Endothelial cell of umbilical vein (primary cell): ENCODE measurements around the gene FOXJ3. TPM values are rescaled to one million over a fixed set of nuclear protein-coding genes. Genes with fewer than 3 reads are reported as not detected.

Source experiments
- BruUV-seq: library from RNA; stranded (reverse); fragments of 400-500 nt; replicated peaks from 2 replicates; lab custom pipeline; 2021; lab: Mats Ljungman, UMichigan
- CTCF ChIA-PET: fragments of 300-600, 350-600 bp; sonication (Branson Sonifier 250); formaldehyde crosslinking; loops from one replicate; lab custom pipeline; 2021; ENCODE audit warnings: antibody characterized with exemption, inconsistent platforms; lab: Charles Lee
- POLR2A ChIA-PET: fragments of 300-600, 350-600 bp; sonication (Branson Sonifier 250); formaldehyde crosslinking; loops from one replicate; lab custom pipeline; 2021; ENCODE audit warnings: antibody characterized with exemption, inconsistent platforms; lab: Charles Lee
- DNase-seq: peaks from one replicate; pipeline ENCODE4 v3.0.0-alpha.2; 2011; ENCODE audit warnings: low read depth, low spot score
- FAIRE-seq: peaks from 2 replicates; lab custom pipeline; 2011; peaks lifted over from hg19 to GRCh38; lab: Jason Lieb, UNC
- H2AFZ ChIP-seq: 2 replicates; pipeline ENCODE4 v1.6.0; 2012; ENCODE audit warnings: low read depth, low read length, control low read depth, inconsistent platforms
- H3K27ac ChIP-seq: 2 replicates; pipeline ENCODE4 v1.5.1; 2011; ENCODE audit warnings: low read depth, mild to moderate bottlenecking, control low read depth, low read length, moderate library complexity; ENCODE audit not compliant: insufficient read depth
- H3K27me3 ChIP-seq, 2 experiments: 2 replicates each; pipeline versions ENCODE4 v1.6.0 to v1.6.1; 2011; ENCODE audit warnings: low read length in 2 of 2, mixed read lengths in 1 of 2; ENCODE audit not compliant: control insufficient read depth in 2 of 2, insufficient read depth in 2 of 2
- H3K36me3 ChIP-seq, 2 experiments: 2 replicates in 1 of 2; 3 replicates in 1 of 2; pipeline ENCODE4 v1.5.1; 2011; ENCODE audit warnings: low read length in 2 of 2, mild to moderate bottlenecking in 1 of 2, moderate library complexity in 1 of 2; ENCODE audit not compliant: control insufficient read depth in 2 of 2, insufficient read depth in 2 of 2; ENCODE audit errors: extremely low read depth in 1 of 2
- H3K4me1 ChIP-seq: 3 replicates; pipeline ENCODE4 v1.5.1; 2011; ENCODE audit warnings: mild to moderate bottlenecking, low read length; ENCODE audit not compliant: control insufficient read depth, insufficient read depth; ENCODE audit errors: extremely low read depth
- H3K4me2 ChIP-seq: 2 replicates; pipeline ENCODE4 v1.6.1; 2011; ENCODE audit warnings: low read length, control low read depth, mixed read lengths; ENCODE audit not compliant: insufficient read depth
- H3K4me3 ChIP-seq, 3 experiments: fragments of 200-600 bp in 1 of 3; sonication (generic), shearing (Covaris generic) in 1 of 3; replicated peaks in 1 of 3; 2 replicates each; pipeline ENCODE4 v1.5.1; 2011 to 2016; ENCODE audit warnings: control low read depth in 3 of 3, low read length in 3 of 3, mild to moderate bottlenecking in 2 of 3, inconsistent platforms in 1 of 3, low read depth in 1 of 3, moderate library complexity in 1 of 3; ENCODE audit not compliant: insufficient read depth in 1 of 3
- H3K79me2 ChIP-seq: 2 replicates; pipeline ENCODE4 v1.6.0; 2012; ENCODE audit warnings: low read length, inconsistent platforms; ENCODE audit not compliant: control insufficient read depth, insufficient read depth
- H3K9ac ChIP-seq: replicated peaks from 2 replicates; pipeline ENCODE3; 2011; ENCODE audit warnings: low read length, control low read depth; ENCODE audit not compliant: insufficient read depth; ENCODE audit errors: extremely low read depth
- H3K9me1 ChIP-seq: replicated peaks from 3 replicates; pipeline ENCODE4 v1.6.0; 2011; ENCODE audit warnings: mild to moderate bottlenecking, low read length; ENCODE audit not compliant: control insufficient read depth, insufficient read depth; ENCODE audit errors: extremely low read depth
- H3K9me3 ChIP-seq: replicated peaks from 2 replicates; pipeline ENCODE4 v1.5.1; 2012; ENCODE audit warnings: low read length, inconsistent platforms; ENCODE audit not compliant: control insufficient read depth, insufficient read depth
- H4K20me1 ChIP-seq: replicated peaks from 2 replicates; pipeline ENCODE3; 2011; ENCODE audit warnings: mild to moderate bottlenecking, low read length; ENCODE audit not compliant: control insufficient read depth, insufficient read depth; ENCODE audit errors: extremely low read depth
- CTCF ChIP-seq, 2 donors: IDR thresholded peaks; 1 replicate in 1 of 2; 2 replicates in 1 of 2; pipeline ENCODE4 v1.5.1; 2011; ENCODE audit warnings: low read length in 2 of 2, mild to moderate bottlenecking in 2 of 2, moderate library complexity in 2 of 2, control low read depth in 1 of 2, inconsistent platforms in 1 of 2, low read depth in 1 of 2; ENCODE audit not compliant: insufficient read depth in 1 of 2; ENCODE audit errors: extremely low read depth in 1 of 2
- EZH2 ChIP-seq: IDR thresholded peaks from 2 replicates; pipeline ENCODE4 v1.6.1; 2012; ENCODE audit warnings: borderline replicate concordance, low read depth, mild to moderate bottlenecking, moderate library complexity, low read length, inconsistent platforms; ENCODE audit not compliant: severe bottlenecking
- FOS ChIP-seq: IDR thresholded peaks from 2 replicates; pipeline ENCODE4 v1.6.1; 2011; ENCODE audit warnings: mild to moderate bottlenecking, low read length, moderate library complexity, borderline replicate concordance; ENCODE audit not compliant: insufficient read depth
- JUN ChIP-seq: IDR thresholded peaks from 2 replicates; pipeline ENCODE4 v1.6.1; 2011; ENCODE audit warnings: borderline replicate concordance, low read depth; ENCODE audit not compliant: insufficient read length, insufficient read depth
- MAX ChIP-seq: IDR thresholded peaks from 2 replicates; pipeline ENCODE4 v1.6.1; 2011; ENCODE audit not compliant: insufficient read depth, insufficient read length
- MYC ChIP-seq: IDR thresholded peaks from one replicate; pipeline ENCODE4 v1.6.1; 2011; ENCODE audit warnings: mild to moderate bottlenecking, low read depth, low read length
- POLR2A ChIP-seq: IDR thresholded peaks from 2 replicates; pipeline ENCODE4 v1.6.1; 2012; ENCODE audit warnings: low read depth, mild to moderate bottlenecking, control low read depth, low read length
- dilution Hi-C: fragments of 300-500 bp; cut with MboI; formaldehyde crosslinking; loops from one replicate; pipeline ENCODE4 v1.15.0; 2019; ENCODE audit warnings: low sequenced_read_pairs; ENCODE audit not compliant: extremely low pct_ligation_motif_present
- intact Hi-C: fragments of 100-400 bp; cut with micrococcal nuclease; formaldehyde crosslinking; loops from one replicate; pipeline ENCODE4 v1.10.0; 2022
- polyA plus RNA-seq, 4 experiments: library from polyadenylated mRNA; depleted of rRNA in 3 of 4; stranded (reverse) in 3 of 4; unstranded in 1 of 4; fragments of >200 nt; gene quantifications; 2 replicates each; pipeline versions ENCODE4 v1.2.1 to v1.2.3, GENCODE V29; 2011 to 2012; ENCODE audit warnings: missing spikeins in 1 of 4
- total RNA-seq: library from RNA; stranded (reverse); gene quantifications from 2 replicates; pipeline ENCODE4 v1.2.3, GENCODE V29; 2021

Gene FOXJ3
- total and polyA plus RNA-seq, 2 donors (not counting 3 experiments of a cell fraction or from before 2014, with no cell fraction given), result 34.7 to 38.8 TPM

DNA sequence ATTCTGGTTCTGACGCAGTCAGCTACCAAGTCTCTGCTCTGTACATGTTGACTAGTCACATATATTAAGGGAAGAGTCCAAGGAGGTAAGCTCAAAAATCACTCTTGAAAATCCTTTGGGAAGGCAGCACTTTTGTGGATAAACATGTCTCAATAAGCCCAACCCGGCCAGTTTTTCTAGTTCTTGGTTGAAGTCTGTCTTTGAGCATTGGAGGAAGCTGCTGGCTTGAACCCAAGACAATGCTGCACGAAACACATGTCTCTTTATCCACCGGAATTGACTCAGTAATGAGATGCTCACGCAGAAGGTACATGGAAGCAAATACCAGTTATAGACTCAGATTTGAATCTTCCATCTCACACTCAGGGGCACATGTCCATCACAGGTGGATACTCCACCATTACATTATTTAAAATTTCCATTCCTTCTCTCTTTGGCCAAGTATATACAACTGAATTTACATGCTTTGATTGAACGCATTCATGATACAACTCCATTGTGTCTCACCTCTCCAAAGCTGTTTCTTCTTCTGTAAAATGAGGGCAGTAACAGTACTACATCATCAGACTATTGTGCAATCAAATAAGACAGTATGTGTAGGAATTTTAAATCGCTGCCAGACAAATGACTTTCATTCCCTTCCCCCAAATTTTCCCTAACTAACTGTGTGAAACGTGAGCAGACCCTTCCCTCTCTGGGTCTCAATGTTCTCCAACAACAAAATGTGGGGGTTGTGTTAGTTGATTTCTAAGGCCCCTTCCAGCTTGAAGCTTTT is 160.9 kb downstream of the FOXJ3 start:
- CTCF ChIA-PET, result interaction anchor here (0.5 to 4.9 kb wide), 76 partner anchors 9 to 660 kb away, joined by 3 to 58 read pairs (median 4); partner anchors contain the start of genes CCDC30, FOXJ3 and GUCA2A
- intact Hi-C loops (loop anchor here (1.0 to 10.0 kb wide), 5 partner anchors 27 to 600 kb away; partner anchors contain the start of genes CCDC30 and PPIH), dilution Hi-C loops (no loop called here)
- Histone ChIP-seq H3K4me2 (no peak overlapping the region), H4K20me1 (no peaks in the 10 kb centered on the region), H3K9me1 (no peaks in the 10 kb centered on the region), H2AFZ (no peak overlapping the region), H3K27me3 (no peaks in the 10 kb centered on the region), H3K9ac (no peak overlapping the region), H3K4me1 (peaks cover 17% of the 10 kb centered on the region), H3K27ac (no peak overlapping the region), H3K9me3 (no peaks in the 10 kb centered on the region), H3K36me3 (no peaks in the 10 kb centered on the region), H3K4me3 (no peak overlapping the region), H3K79me2 (no peaks in the 10 kb centered on the region)
- no TSS peak for BruUV-seq
- TF ChIP-seq EZH2, result no peak
- no peak for TF ChIP-seq FOS
- no peak for TF ChIP-seq POLR2A
- TF ChIP-seq CTCF (IDR thresholded peaks at IDR 0.05; ENCODE audit: extremely low read depth in 1 of 2, insufficient read depth in 1 of 2, low read depth in 1 of 2, low read length in 2 of 2), result no peak
- no peak for TF ChIP-seq JUN
- no peak for TF ChIP-seq MYC
- no peak for TF ChIP-seq MAX
- POLR2A ChIA-PET, result no interaction called here
- no peak for FAIRE-seq
- DNase-seq, result no peak
